K562 (cell line): ENCODE measurements around the gene PITX1. TPM values are rescaled to one million over a fixed set of nuclear protein-coding genes. Genes with fewer than 3 reads are reported as not detected.

ENCODE experiments used
- ATAC-seq: fragments of 200-7000 bp; cut with Tn5 transposase; 3 replicates; pipeline ENCODE4 v1.9.1; 2020; ENCODE audit warnings: moderate library complexity
- BruUV-seq: library from RNA; stranded (reverse); fragments of 400-500 nt; replicated peaks from 2 replicates; lab custom pipeline; 2021; lab: Mats Ljungman, UMichigan
- CTCF ChIA-PET: fragments of 300-600 bp; formaldehyde crosslinking; extraction: SDS; loops from one replicate; lab custom pipeline; 2021; ENCODE audit warnings: low intra/inter-chr PET ratio; lab: Yijun Ruan, JAX
- POLR2A ChIA-PET: fragments of 300-600, 350-650 bp; sonication (Branson Sonifier 250); formaldehyde crosslinking; extraction: SDS; loops from one replicate; lab custom pipeline; 2021; ENCODE audit warnings: antibody characterized with exemption, inconsistent platforms; lab: Yijun Ruan, JAX
- DNase-seq, 4 experiments: peaks; one replicate each; pipeline versions ENCODE4 v3.0.0 to v3.0.0-alpha.2; 2011 to 2018; ENCODE audit warnings: low spot score in 3 of 4, mixed read lengths in 3 of 4; ENCODE audit errors: extremely low read depth in 1 of 4
- FAIRE-seq: peaks from 2 replicates; lab custom pipeline; 2011; peaks lifted over from hg19 to GRCh38; lab: Jason Lieb, UNC
- H2AFZ ChIP-seq: 2 replicates; pipeline ENCODE4 v1.6.0; 2011; ENCODE audit warnings: low read depth, low read length, control low read depth, inconsistent platforms
- H3K27ac ChIP-seq: fragments of 200-600 bp; 3 replicates; pipeline ENCODE4 v1.8.0; 2011; ENCODE audit warnings: low read depth, mild to moderate bottlenecking, control low read depth, inconsistent platforms, low read length, moderate library complexity, mixed read lengths; ENCODE audit errors: extremely low read depth
- H3K27me3 ChIP-seq, 2 experiments: fragments of 300-600 bp in 1 of 2; 2 replicates in 1 of 2; 3 replicates in 1 of 2; pipeline versions ENCODE4 v1.6.0 to v1.8.0; 2011; ENCODE audit warnings: inconsistent platforms in 2 of 2, low read length in 2 of 2, mild to moderate bottlenecking in 1 of 2, mixed read lengths in 1 of 2, moderate library complexity in 1 of 2; ENCODE audit not compliant: control insufficient read depth in 2 of 2, insufficient read depth in 2 of 2
- H3K36me3 ChIP-seq: fragments of 300-600 bp; 3 replicates; pipeline ENCODE4 v1.8.0; 2011; ENCODE audit warnings: mild to moderate bottlenecking, low read length, inconsistent platforms; ENCODE audit not compliant: control insufficient read depth, insufficient read depth
- H3K4me1 ChIP-seq, 2 experiments: fragments of 200-600 bp in 1 of 2; replicated peaks in 1 of 2; 2 replicates in 1 of 2; 3 replicates in 1 of 2; pipeline versions ENCODE4 v1.5.1 to v1.8.0; 2011; ENCODE audit warnings: inconsistent platforms in 2 of 2, low read length in 2 of 2, mild to moderate bottlenecking in 1 of 2, mixed read lengths in 1 of 2, moderate library complexity in 1 of 2; ENCODE audit not compliant: control insufficient read depth in 2 of 2, insufficient read depth in 2 of 2
- H3K4me2 ChIP-seq: 2 replicates; pipeline ENCODE4 v1.6.1; 2011; ENCODE audit warnings: low read length, control low read depth, inconsistent platforms, mixed read lengths; ENCODE audit not compliant: insufficient read depth
- H3K4me3 ChIP-seq: fragments of 200-600 bp; sonication (generic), shearing (Covaris generic); 2 replicates; pipeline ENCODE4 v1.5.1; 2016; ENCODE audit warnings: control low read depth, inconsistent platforms
- H3K79me2 ChIP-seq: fragments of 200-600 bp; 3 replicates; pipeline ENCODE4 v1.8.0; 2011; ENCODE audit warnings: low read length, inconsistent platforms; ENCODE audit not compliant: control insufficient read depth, insufficient read depth
- H3K9ac ChIP-seq, 2 experiments: 2 replicates each; pipeline versions ENCODE4 v1.6.0 to v1.6.1; 2011; ENCODE audit warnings: low read depth in 2 of 2, low read length in 2 of 2, control low read depth in 1 of 2, inconsistent platforms in 1 of 2, mild to moderate bottlenecking in 1 of 2, mixed read lengths in 1 of 2; ENCODE audit not compliant: insufficient read depth in 1 of 2
- H3K9me1 ChIP-seq: one replicate; pipeline ENCODE4 v1.6.0; 2011; ENCODE audit warnings: inconsistent platforms, mild to moderate bottlenecking, low read length, moderate library complexity; ENCODE audit not compliant: control insufficient read depth, insufficient read depth
- H3K9me3 ChIP-seq: replicated peaks from 2 replicates; pipeline ENCODE4 v1.5.1; 2011; ENCODE audit warnings: low read depth, low read length, inconsistent platforms; ENCODE audit not compliant: control insufficient read depth, insufficient read depth
- H4K20me1 ChIP-seq: replicated peaks from 2 replicates; pipeline ENCODE4 v1.6.1; 2011; ENCODE audit warnings: low read length, inconsistent platforms, mixed read lengths; ENCODE audit not compliant: control insufficient read depth, insufficient read depth
- ARHGAP35 ChIP-seq: fragments of 450-650 bp; IDR thresholded peaks from 2 replicates; pipeline ENCODE4 v1.6.1; 2018; ENCODE audit not compliant: partially characterized antibody
- FOSL1 ChIP-seq: fragments of 200-800 bp; sonication (Bioruptor generic); conservative IDR thresholded peaks from 2 replicates; pipeline ENCODE4 v1.6.1; 2016; ENCODE audit warnings: missing genetic modification characterization, missing compliant biosample characterization
- FOXO4 ChIP-seq: fragments of 450-650 bp; formaldehyde crosslinking; IDR thresholded peaks from 2 replicates; pipeline ENCODE4 v1.4.0; 2020; ENCODE audit warnings: mild to moderate bottlenecking, moderate library complexity
- LARP7 ChIP-seq: fragments of 450-650 bp; IDR thresholded peaks from 2 replicates; pipeline ENCODE4 v1.6.1; 2016
- POLR2AphosphoS5 ChIP-seq: IDR thresholded peaks from 2 replicates; pipeline ENCODE4 v1.6.1; 2011; ENCODE audit warnings: mild to moderate bottlenecking, low read depth, low read length, moderate library complexity; ENCODE audit not compliant: control insufficient read depth, insufficient read depth
- POLR2H ChIP-seq: IDR thresholded peaks from 2 replicates; pipeline ENCODE4 v1.6.1; 2016; ENCODE audit warnings: missing genetic modification characterization, low read depth, mild to moderate bottlenecking, control low read depth, missing compliant biosample characterization, moderate library complexity
- PYGO2 ChIP-seq: fragments of 450-650 bp; IDR thresholded peaks from 2 replicates; pipeline ENCODE4 v1.6.1; 2016; ENCODE audit warnings: mild to moderate bottlenecking, missing genetic modification characterization, moderate library complexity, missing compliant biosample characterization
- RERE ChIP-seq: sonication (generic); formaldehyde crosslinking; IDR thresholded peaks from 2 replicates; pipeline ENCODE4 v1.8.0; 2023; ENCODE audit warnings: missing genetic modification reagents, mild to moderate bottlenecking, borderline replicate concordance
- SAP30 ChIP-seq: fragments of 200-600 bp; sonication (generic); IDR thresholded peaks from 2 replicates; pipeline ENCODE4 v1.6.1; 2012; ENCODE audit warnings: borderline replicate concordance, low read depth, mild to moderate bottlenecking, moderate library complexity, low read length, control low read depth, inconsistent platforms; ENCODE audit not compliant: insufficient read depth, poor library complexity, severe bottlenecking
- ZFX ChIP-seq: sonication (generic); formaldehyde crosslinking; IDR thresholded peaks from 2 replicates; pipeline ENCODE4 v1.8.0; 2022; ENCODE audit warnings: mild to moderate bottlenecking, missing genetic modification reagents, moderate library complexity
- WGBS: fragments of 100-300 bp; shearing (Covaris generic); methylation state at CpG from one replicate; pipeline ENCODE4 v1.1.6; 2016; ENCODE audit warnings: low coverage, mixed read lengths; ENCODE audit not compliant: insufficient coverage; ENCODE audit errors: missing lambda C conversion rate; 5-methylcytosine and 5-hydroxymethylcytosine counted together
- in situ Hi-C: fragments of 300-500 bp; cut with MboI; formaldehyde crosslinking; loops from 4 replicates; pipeline ENCODE4 v1.15.0; 2018; ENCODE audit warnings: inconsistent platforms, mixed read lengths
- intact Hi-C: fragments of 100-400 bp; cut with micrococcal nuclease; formaldehyde crosslinking; loops from 2 replicates; pipeline ENCODE4 v1.14.2; 2022
- polyA plus RNA-seq, 8 experiments: library from polyadenylated mRNA; depleted of rRNA in 4 of 8; stranded (reverse) in 5 of 8; unstranded in 3 of 8; fragments of >200 nt; fragmentation: Nextera tagmentation in 2 of 8; fragmentation: Illumina TruSeq in 1 of 8; extraction: Ambion mirVana in 2 of 8; extraction: Trizol in 1 of 8; gene quantifications; 2 replicates each; pipeline versions ENCODE4 v1.2.1 to v1.2.3, GENCODE V29; 2011 to 2014; ENCODE audit warnings: inconsistent platforms in 1 of 8, missing spikeins in 1 of 8
- total RNA-seq, 7 experiments: library from RNA; depleted of rRNA in 6 of 7; stranded (reverse); fragments of >200 nt in 6 of 7; fragmentation: Illumina TruSeq in 2 of 7; extraction: Trizol in 2 of 7; gene quantifications; 2 replicates each; pipeline versions ENCODE4 v1.2.1 to v1.2.3, GENCODE V29; 2011 to 2021; ENCODE audit warnings: low replicate concordance in 1 of 7
- TF ChIP-seq, protein P1 (sequence below): fragments of 250-450 bp; sonication (Bioruptor Pico); IDR thresholded peaks from 2 replicates; pipeline ENCODE4 v1.5.0; 2021

Gene PITX1
- total and polyA plus RNA-seq, 9 of the 15 experiments (the other 6 are each of a cell fraction or from before 2014, with no cell fraction given), result 0.13 to 88.2 (median 24.9) TPM

GRCh38 chr5:135032695-135032998, 1.4 kb downstream of the PITX1 start (continued):
- TF ChIP-seq FOXO4 (CRISPR knock-in tag) (no peak), LARP7 (no peak)

GRCh38 chr5:135031813-135032694, 2.0 kb downstream of the PITX1 start:
- Histone ChIP-seq H2AFZ (no peak overlapping the region), H3K36me3 (peaks cover 47% of the 10 kb centered on the region), H3K9me3 (no peaks in the 10 kb centered on the region; the same call in 1 of the 2 replicates), H3K9ac (peak overlapping the region; percentile 95 to 99), H3K79me2 (peaks cover 73% of the 10 kb centered on the region), H3K4me3 (peak overlapping the region; percentile 99), H3K4me2 (peak overlapping the region; percentile 96), H3K27ac (peak overlapping the region; percentile 98), H3K4me1 (peaks cover 19 to 63% of the 10 kb centered on the region in 2 experiments), H3K9me1 (no peaks in the 10 kb centered on the region), H4K20me1 (no peaks in the 10 kb centered on the region), H3K27me3 (no peaks in the 10 kb centered on the region)
- DNase-seq, result peak in 1 of 4 experiments; percentile 35
- no TSS peak for BruUV-seq
- WGBS, result 4% methylated on average over 15 of the region's 15 CpGs
- ChIA-PET CTCF (no interaction called here), POLR2A (interaction anchor here (0.6 to 2.4 kb wide), 11 partner anchors 8 to 1038 kb away, joined by 3 to 12 read pairs (median 4); partner anchors contain the start of gene PCBD2)
- intact Hi-C loops (loop anchor here (5.0 kb wide), 2 partner anchors 65 to 160 kb away; no protein-coding TSS in a partner anchor), in situ Hi-C loops (no loop called here)
- FAIRE-seq, result peak; percentile 89
- ATAC-seq, result no peak
- TF ChIP-seq FOSL1, result 0 out of 2 replicates have a peak, but pooled peaks have one; percentile 25
- TF ChIP-seq RERE (CRISPR knock-in tag), result no peak
- TF ChIP-seq POLR2AphosphoS5, result no peak
- TF ChIP-seq, protein P1, sequence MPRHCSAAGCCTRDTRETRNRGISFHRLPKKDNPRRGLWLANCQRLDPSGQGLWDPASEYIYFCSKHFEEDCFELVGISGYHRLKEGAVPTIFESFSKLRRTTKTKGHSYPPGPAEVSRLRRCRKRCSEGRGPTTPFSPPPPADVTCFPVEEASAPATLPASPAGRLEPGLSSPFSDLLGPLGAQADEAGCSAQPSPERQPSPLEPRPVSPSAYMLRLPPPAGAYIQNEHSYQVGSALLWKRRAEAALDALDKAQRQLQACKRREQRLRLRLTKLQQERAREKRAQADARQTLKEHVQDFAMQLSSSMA (CRISPR knock-in tag), result no peak
- peak; percentile 33; the same call in 1 of the 2 replicates for TF ChIP-seq POLR2H
- TF ChIP-seq ARHGAP35, result no peak
- TF ChIP-seq SAP30, result peak; percentile 9
- no peak for TF ChIP-seq PYGO2
- TF ChIP-seq ZFX (CRISPR knock-in tag), result peak; percentile 4; the same call in 1 of the 2 replicates
